SK-N-SH treated with all-trans-retinoic acid at 6 μM for 48 hours (cell line): Measurements from ENCODE around the gene S100A8.

ENCODE experiments used
- CSDC2 ChIP-seq: fragments of 250-450 bp; sonication (Bioruptor Pico); IDR thresholded peaks from 2 replicates; pipeline ENCODE4 v1.5.0; 2020; ENCODE audit warnings: mild to moderate bottlenecking, moderate library complexity
- ESRRG ChIP-seq: fragments of 250-450 bp; sonication (Bioruptor Pico); IDR thresholded peaks from 2 replicates; pipeline ENCODE4 v1.6.1; 2021; ENCODE audit warnings: mild to moderate bottlenecking
- ISL1 ChIP-seq: fragments of 250-450 bp; sonication (Bioruptor Pico); IDR thresholded peaks from 2 replicates; pipeline ENCODE4 v2.1.2; 2022; ENCODE audit warnings: mild to moderate bottlenecking, moderate library complexity
- OSR1 ChIP-seq: fragments of 250-450 bp; sonication (Bioruptor Pico); IDR thresholded peaks from 2 replicates; pipeline ENCODE4 v1.8.0; 2022; ENCODE audit warnings: moderate library complexity, mild to moderate bottlenecking, inconsistent platforms
- RARB ChIP-seq: fragments of 250-450 bp; sonication (Bioruptor Pico); IDR thresholded peaks from 2 replicates; pipeline ENCODE4 v1.8.0; 2021; ENCODE audit warnings: mild to moderate bottlenecking, moderate library complexity
- TOX ChIP-seq: fragments of 250-450 bp; sonication (Bioruptor Pico); IDR thresholded peaks from 2 replicates; pipeline ENCODE4 v1.8.0; 2021; ENCODE audit warnings: mild to moderate bottlenecking, moderate library complexity, borderline replicate concordance
- ZFP3 ChIP-seq: fragments of 250-450 bp; sonication (Bioruptor Pico); IDR thresholded peaks from 2 replicates; pipeline ENCODE4 v1.5.0; 2020; ENCODE audit warnings: mild to moderate bottlenecking, moderate library complexity
- ZNF70 ChIP-seq: fragments of 450-650 bp; formaldehyde crosslinking; IDR thresholded peaks from 2 replicates; pipeline ENCODE4 v1.5.0; 2020; ENCODE audit warnings: mild to moderate bottlenecking, moderate library complexity
- ZNF8 ChIP-seq: fragments of 450-650 bp; formaldehyde crosslinking; IDR thresholded peaks from 2 replicates; pipeline ENCODE4 v1.5.0; 2020; ENCODE audit warnings: mild to moderate bottlenecking, moderate library complexity
- TF ChIP-seq, protein P1 (sequence below): fragments of 250-450 bp; sonication (Bioruptor Pico); IDR thresholded peaks from 2 replicates; pipeline ENCODE4 v1.8.0; 2020; ENCODE audit warnings: mild to moderate bottlenecking, moderate library complexity, borderline replicate concordance

GRCh38 chr1:153397051-153397923, 6.4 kb upstream of the S100A8 start:
- no peak for TF ChIP-seq ISL1 (CRISPR knock-in tag)
- TF ChIP-seq RARB (CRISPR knock-in tag): no peak
- TF ChIP-seq, protein P1, sequence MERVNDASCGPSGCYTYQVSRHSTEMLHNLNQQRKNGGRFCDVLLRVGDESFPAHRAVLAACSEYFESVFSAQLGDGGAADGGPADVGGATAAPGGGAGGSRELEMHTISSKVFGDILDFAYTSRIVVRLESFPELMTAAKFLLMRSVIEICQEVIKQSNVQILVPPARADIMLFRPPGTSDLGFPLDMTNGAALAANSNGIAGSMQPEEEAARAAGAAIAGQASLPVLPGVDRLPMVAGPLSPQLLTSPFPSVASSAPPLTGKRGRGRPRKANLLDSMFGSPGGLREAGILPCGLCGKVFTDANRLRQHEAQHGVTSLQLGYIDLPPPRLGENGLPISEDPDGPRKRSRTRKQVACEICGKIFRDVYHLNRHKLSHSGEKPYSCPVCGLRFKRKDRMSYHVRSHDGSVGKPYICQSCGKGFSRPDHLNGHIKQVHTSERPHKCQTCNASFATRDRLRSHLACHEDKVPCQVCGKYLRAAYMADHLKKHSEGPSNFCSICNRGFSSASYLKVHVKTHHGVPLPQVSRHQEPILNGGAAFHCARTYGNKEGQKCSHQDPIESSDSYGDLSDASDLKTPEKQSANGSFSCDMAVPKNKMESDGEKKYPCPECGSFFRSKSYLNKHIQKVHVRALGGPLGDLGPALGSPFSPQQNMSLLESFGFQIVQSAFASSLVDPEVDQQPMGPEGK (CRISPR knock-in tag): no peak
- TF ChIP-seq CSDC2: no peak
- TF ChIP-seq OSR1 (CRISPR knock-in tag): no peak
- no peak for TF ChIP-seq ESRRG (CRISPR knock-in tag)
- no peak for TF ChIP-seq ZFP3 (CRISPR knock-in tag)
- TF ChIP-seq ZNF70 (CRISPR knock-in tag): no peak
- no peak for TF ChIP-seq TOX (CRISPR knock-in tag)
- TF ChIP-seq ZNF8 (CRISPR knock-in tag): no peak
